Right lobe of liver (tissue), 6 donors: ENCODE results near the gene TMEM200A. TPM values are rescaled to one million over a fixed set of nuclear protein-coding genes. Genes with fewer than 3 reads are reported as not detected.
"Not testable (repeated sequence)": the region's sequence is repeated elsewhere in the genome, so short reads cannot be mapped to it uniquely, and the experiment has no call there.

ENCODE experiments used
- ATAC-seq, 4 donors: fragments of 200-7000 bp; cut with Tn5 transposase; one replicate each; pipeline ENCODE4 v1.9.1; 2020; ENCODE audit warnings: mild to moderate bottlenecking in 4 of 4, moderate library complexity in 4 of 4
- DNase-seq, 3 donors: peaks; one replicate each; pipeline ENCODE4 v3.0.0-alpha.2; 2020
- H3K27ac ChIP-seq, 3 donors: fragments of 200-600 bp; one replicate each; pipeline ENCODE4 v1.8.0; 2022
- H3K27me3 ChIP-seq, 2 donors: fragments of 200-600 bp; one replicate each; pipeline ENCODE4 v1.8.0; 2022
- H3K36me3 ChIP-seq, 4 donors: fragments of 200-600 bp; sonication (generic) in 1 of 4; one replicate each; pipeline versions ENCODE4 v1.5.1 to v1.8.0; 2017 to 2022; ENCODE audit warnings: control low read depth in 1 of 4
- H3K4me1 ChIP-seq, 4 donors: fragments of 200-600 bp; sonication (generic) in 1 of 4; one replicate each; pipeline versions ENCODE4 v1.5.1 to v1.8.0; 2017 to 2022; ENCODE audit warnings: control low read depth in 1 of 4
- H3K4me3 ChIP-seq, 3 donors: fragments of 200-600 bp; one replicate each; pipeline ENCODE4 v1.8.0; 2022
- H3K9me3 ChIP-seq, 4 donors: fragments of 200-600 bp; sonication (generic) in 1 of 4; one replicate each; pipeline versions ENCODE4 v1.5.1 to v1.8.0; 2017 to 2022; ENCODE audit warnings: control low read depth in 1 of 4
- CTCF ChIP-seq, 4 donors: fragments of 200-600 bp in 3 of 4; fragments of 450-650 bp in 1 of 4; IDR thresholded peaks; one replicate each; pipeline versions ENCODE4 v1.5.1 to v1.8.0; 2016 to 2022; ENCODE audit warnings: antibody characterized with exemption in 4 of 4, mild to moderate bottlenecking in 2 of 4
- POLR2A ChIP-seq: fragments of 450-650 bp; IDR thresholded peaks from one replicate; pipeline ENCODE4 v1.6.1; 2017; ENCODE audit warnings: antibody characterized with exemption, mild to moderate bottlenecking
- WGBS: methylation state at CpG from one replicate; pipeline ENCODE4 v1.1.6; 2018; ENCODE audit warnings: low coverage, low lambda C conversion rate; ENCODE audit not compliant: insufficient coverage; ENCODE audit errors: missing lambda C conversion rate; 5-methylcytosine and 5-hydroxymethylcytosine counted together
- intact Hi-C, 2 donors: fragments of 100-400 bp; cut with DNase I; formaldehyde crosslinking; loops; one replicate each; pipeline versions ENCODE4 v1.11.2 to v1.14.1; 2022
- total RNA-seq, 6 experiments: library from RNA; depleted of rRNA in 2 of 6; stranded (reverse); fragments of >200 nt in 2 of 6; fragmentation: NEBNext Ultra II Directional in 3 of 6; extraction: Animal tissue kit (Norgen Biotek cat#: 25700) in 3 of 6; gene quantifications; one replicate each; pipeline versions ENCODE4 v1.1.0 to v1.2.4, GENCODE V29; 2016 to 2023
- donor health status: DM: no; HTN: yes; CAD: no.
- donor health status: DM: no; HTN: no; CAD: no.
- donor health status: DM: no; HTN: no; CAD: no.
- donor health status: DM: no; HTN: yes; CAD: no.
- donor health status: DM: no; HTN: yes; CAD: no.

The TMEM200A gene
- total RNA-seq, 6 experiments from 2014 or later, result 0.18 to 1.5 (median 0.31) TPM; not detected in 3

- no peaks in the 10 kb centered on the region for H3K9me3 ChIP-seq
- H3K4me3 ChIP-seq, result no peak overlapping the region
- H3K27ac ChIP-seq, result no peak overlapping the region
- TF ChIP-seq CTCF (IDR thresholded peaks at IDR 0.05), result no peak
- no peak for TF ChIP-seq POLR2A
- no peaks in the 10 kb centered on the region for H3K27me3 ChIP-seq
- no peaks in the 10 kb centered on the region for H3K36me3 ChIP-seq
- H3K4me1 ChIP-seq, result no peaks in the 10 kb centered on the region
- intact Hi-C loops, result no loop called here
- 77% methylated on average over 3 of the region's 3 CpGs for WGBS
- no peak for DNase-seq
- no peak for ATAC-seq
Observed at GRCh38 chr6:130326496-130326895, 39.3 kb upstream of the TMEM200A start.

GRCh38 chr6:130337534-130337933 is 28.3 kb upstream of the TMEM200A start:
- no peaks in the 10 kb centered on the region for H3K27me3 ChIP-seq
- no peak overlapping the region for H3K4me3 ChIP-seq
- no peak overlapping the region for H3K27ac ChIP-seq
- H3K9me3 ChIP-seq, result no peaks in the 10 kb centered on the region
- intact Hi-C loops, result loop anchor here in 1 of 2 donors (10.0 kb wide), 1 partner anchor 357 kb away; no protein-coding TSS in a partner anchor
- WGBS, result 8% methylated on average over 3 of the region's 3 CpGs
- no peak for TF ChIP-seq CTCF (IDR thresholded peaks at IDR 0.05)
- no peak for TF ChIP-seq POLR2A
- peak; percentile 38 to 61 (median 54) for ATAC-seq
- no peaks in the 10 kb centered on the region for H3K36me3 ChIP-seq
- H3K4me1 ChIP-seq, result peaks cover 0 to 9% (median 4%) of the 10 kb centered on the region in 4 donors
- DNase-seq, result peak; percentile 65 to 83 (median 71)

- H3K4me1 ChIP-seq, intact Hi-C loops, DNase-seq, H3K9me3 ChIP-seq, ATAC-seq, H3K27me3 ChIP-seq, H3K36me3 ChIP-seq, H3K4me3 ChIP-seq, H3K27ac ChIP-seq: not testable (repeated sequence)
- 75% methylated on average over 6 of the region's 9 CpGs for WGBS
Observed at GRCh38 chr6:130346324-130346723, 19.5 kb upstream of the TMEM200A start.

GRCh38 chr6:130354322-130354721 is 11.5 kb upstream of the TMEM200A start:
- 83% methylated on average over 1 of the region's 1 CpG for WGBS
- H3K27ac ChIP-seq, result no peak overlapping the region
- H3K27me3 ChIP-seq, result no peaks in the 10 kb centered on the region
- H3K4me3 ChIP-seq, result no peak overlapping the region
- DNase-seq, result no peak
- H3K4me1 ChIP-seq, result no peaks in the 10 kb centered on the region
- intact Hi-C loops, result no loop called here
- ATAC-seq, result no peak
- TF ChIP-seq POLR2A, result no peak
- TF ChIP-seq CTCF (IDR thresholded peaks at IDR 0.05), result no peak
- no peaks in the 10 kb centered on the region for H3K36me3 ChIP-seq
- no peaks in the 10 kb centered on the region for H3K9me3 ChIP-seq

- Histone ChIP-seq H3K27me3 (no peaks in the 10 kb centered on the region), H3K36me3 (no peaks in the 10 kb centered on the region), H3K4me1 (no peaks in the 10 kb centered on the region), H3K27ac (no peak overlapping the region), H3K4me3 (no peak overlapping the region), H3K9me3 (no peaks in the 10 kb centered on the region)
- DNase-seq (no peak), ATAC-seq (no peak)
- WGBS, result 80% methylated on average over 1 of the region's 1 CpG
- TF ChIP-seq POLR2A, result no peak
- no peak for TF ChIP-seq CTCF (IDR thresholded peaks at IDR 0.05)
- intact Hi-C loops, result no loop called here
Observed at GRCh38 chr6:130355572-130355971, 10.2 kb upstream of the TMEM200A start.
